Large intestine (tissue), 3 donors: ENCODE data around the gene AMBRA1. TPM values are rescaled to one million over a fixed set of nuclear protein-coding genes. Genes with fewer than 3 reads are reported as not detected.

Source experiments
- DNase-seq, 2 donors: peaks; one replicate each; pipeline versions ENCODE4 v3.0.0 to v3.0.0-alpha.2; 2013
- H3K27ac ChIP-seq: one replicate; pipeline ENCODE4 v1.5.1; 2013; ENCODE audit warnings: low read length
- H3K27me3 ChIP-seq: 2 replicates; pipeline ENCODE4 v1.6.1; 2013; ENCODE audit warnings: low read length; ENCODE audit not compliant: control insufficient read depth, insufficient read depth
- H3K36me3 ChIP-seq: 2 replicates; pipeline ENCODE4 v1.6.1; 2013; ENCODE audit warnings: low read length; ENCODE audit not compliant: control insufficient read depth, insufficient read depth
- H3K4me1 ChIP-seq: one replicate; pipeline ENCODE4 v1.6.1; 2013; ENCODE audit warnings: low read length; ENCODE audit not compliant: control insufficient read depth, insufficient read depth
- H3K4me3 ChIP-seq: one replicate; pipeline ENCODE4 v1.5.1; 2013; ENCODE audit warnings: low read length
- H3K9me3 ChIP-seq: one replicate; pipeline ENCODE4 v1.6.1; 2013; ENCODE audit warnings: mild to moderate bottlenecking, low read depth, low read length, moderate library complexity; ENCODE audit not compliant: control insufficient read depth
- WGBS: methylation state at CpG from one replicate; pipeline ENCODE4 v1.1.5; 2013; ENCODE audit warnings: low lambda C conversion rate; ENCODE audit not compliant: insufficient coverage; 5-methylcytosine and 5-hydroxymethylcytosine counted together
- polyA plus RNA-seq: library from polyadenylated mRNA; unstranded; fragments of 120-200 nt; gene quantifications from one replicate; pipeline ENCODE4 v1.2.1, GENCODE V29; 2013

Gene AMBRA1
- polyA plus RNA-seq, 1 donor, result 20.2 TPM

DNA sequence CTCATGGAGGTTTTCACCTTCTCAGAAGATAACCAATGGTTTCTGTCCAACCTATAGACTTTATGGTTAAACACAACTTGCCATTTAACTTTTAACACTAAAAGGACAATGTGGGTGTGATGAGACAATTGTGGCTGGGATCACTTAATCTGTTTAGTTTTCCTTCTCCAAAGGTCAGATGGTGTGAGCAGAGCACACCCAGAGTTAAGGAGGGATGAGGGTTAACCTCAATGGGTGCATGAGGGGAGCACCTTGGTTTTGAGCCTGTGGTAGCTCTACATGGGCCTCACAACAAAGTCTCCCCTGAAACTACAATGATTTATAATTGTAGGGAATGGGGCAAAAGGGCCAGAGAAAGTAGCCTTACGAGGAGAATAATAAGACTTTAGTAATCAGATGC lies 173.3 kb downstream of the AMBRA1 start:
- no peaks in the 10 kb centered on the region for H3K27me3 ChIP-seq

DNA sequence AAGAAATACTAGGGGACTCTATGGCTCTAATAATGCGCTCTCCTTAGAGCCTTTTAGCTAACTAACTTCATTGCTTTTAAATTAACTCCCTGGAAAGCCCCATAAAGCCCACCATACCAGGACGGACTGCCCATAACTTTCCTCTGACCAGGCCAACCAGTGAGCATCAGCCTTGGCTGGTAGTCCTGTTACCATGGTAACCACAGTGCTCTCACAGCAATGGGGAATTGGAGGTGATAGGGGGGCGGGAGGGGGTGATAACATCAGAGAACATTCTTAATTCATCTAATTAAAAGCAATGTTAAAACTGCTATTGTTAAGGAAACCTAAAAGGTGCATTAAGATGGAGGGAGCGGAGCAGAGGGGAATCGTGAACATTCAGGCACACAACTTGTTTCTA lies 175.1 kb downstream of the AMBRA1 start:
- no peak for DNase-seq
- H3K4me1 ChIP-seq, result peaks cover 9% of the 10 kb centered on the region
- H3K27ac ChIP-seq, result no peak overlapping the region
- H3K4me3 ChIP-seq, result no peak overlapping the region
- no peaks in the 10 kb centered on the region for H3K27me3 ChIP-seq
- peaks cover 65% of the 10 kb centered on the region for H3K36me3 ChIP-seq
- H3K9me3 ChIP-seq, result no peaks in the 10 kb centered on the region
- WGBS, result 90% methylated on average over 2 of the region's 5 CpGs

More for the DNA sequence above, 173.3 kb downstream of the AMBRA1 start:
- H3K9me3 ChIP-seq, result no peaks in the 10 kb centered on the region
- H3K36me3 ChIP-seq, result peaks cover 52% of the 10 kb centered on the region
- DNase-seq, result no peak
- no peak overlapping the region for H3K27ac ChIP-seq
- H3K4me1 ChIP-seq, result peaks cover 9% of the 10 kb centered on the region
- no peak overlapping the region for H3K4me3 ChIP-seq
- WGBS, result 100% methylated on average over 1 of the region's 1 CpG

DNA sequence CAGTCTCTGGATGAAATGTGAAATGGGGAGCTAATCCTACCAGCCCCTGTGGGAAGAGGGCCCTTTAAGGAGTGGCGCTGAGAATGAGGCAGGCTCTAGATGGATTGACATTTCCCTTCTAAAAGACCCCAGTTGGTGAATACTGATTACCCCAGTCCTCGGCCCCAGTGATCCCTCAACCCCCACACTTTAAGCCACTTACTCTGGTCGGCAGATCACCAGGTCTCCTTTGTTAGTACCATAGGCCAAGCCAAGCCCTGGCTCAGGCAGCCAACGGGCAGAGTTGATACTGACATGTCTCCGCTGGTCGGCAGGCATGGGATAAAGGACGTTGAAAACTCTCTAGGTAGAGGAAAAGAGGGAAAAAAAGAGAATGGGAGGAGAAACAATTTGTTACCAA lies 176.1 kb downstream of the AMBRA1 start:
- WGBS, result 65% methylated on average over 2 of the region's 7 CpGs
- DNase-seq, result no peak
- Histone ChIP-seq H3K27me3 (no peaks in the 10 kb centered on the region), H3K27ac (no peak overlapping the region), H3K4me3 (no peak overlapping the region), H3K36me3 (peaks cover 70% of the 10 kb centered on the region), H3K4me1 (peaks cover 6% of the 10 kb centered on the region), H3K9me3 (no peaks in the 10 kb centered on the region)

DNA sequence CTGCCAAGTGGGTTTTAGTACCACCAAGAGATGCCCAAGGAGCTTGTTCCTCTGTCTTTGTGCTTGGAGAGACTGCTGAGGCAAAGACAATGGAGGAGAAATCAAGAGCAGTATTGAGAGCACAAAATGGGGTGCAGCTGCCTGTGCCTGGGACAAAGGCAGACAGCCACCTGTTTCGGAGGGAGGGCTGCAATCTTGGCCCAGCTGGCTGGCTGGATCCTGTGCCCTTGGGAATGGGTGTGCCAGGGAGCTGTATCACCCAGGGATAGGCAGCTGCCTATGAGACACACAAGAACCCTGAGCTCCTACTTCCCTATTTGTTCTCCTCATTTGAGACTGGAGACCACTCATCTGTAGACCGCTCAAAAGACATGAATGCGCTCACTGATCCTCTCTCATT lies 178.9 kb downstream of the AMBRA1 start:
- Histone ChIP-seq H3K27me3 (no peaks in the 10 kb centered on the region), H3K9me3 (no peaks in the 10 kb centered on the region), H3K4me3 (no peak overlapping the region), H3K4me1 (no peaks in the 10 kb centered on the region), H3K27ac (no peak overlapping the region), H3K36me3 (peaks cover 68% of the 10 kb centered on the region)
- 0% methylated on average over 1 of the region's 3 CpGs for WGBS
- peak in 1 of 2 donors; percentile 26 for DNase-seq

DNA sequence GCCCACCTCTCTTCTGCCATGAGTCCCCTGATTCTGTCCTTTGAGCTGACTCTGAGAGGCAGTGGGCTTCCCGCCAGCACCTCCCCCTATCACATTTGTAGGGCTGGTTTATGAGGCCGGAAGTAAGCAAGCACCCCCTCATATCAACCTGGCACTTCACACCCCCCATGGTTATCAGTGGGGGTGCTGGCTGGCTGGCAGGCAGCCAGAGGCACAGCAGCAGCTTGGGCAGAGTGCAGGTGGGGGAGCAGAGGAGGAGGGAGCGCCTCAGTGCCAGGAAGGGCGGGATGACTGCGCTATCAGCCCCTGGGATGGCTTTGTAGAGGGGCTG lies 179.4 kb downstream of the AMBRA1 start:
- no peaks in the 10 kb centered on the region for H3K4me1 ChIP-seq
- no peaks in the 10 kb centered on the region for H3K9me3 ChIP-seq
- DNase-seq, result peak in 1 of 2 donors; percentile 75
- H3K27ac ChIP-seq, result no peak overlapping the region
- H3K4me3 ChIP-seq, result no peak overlapping the region
- WGBS, result no CpG with 5 or more reads among the region's 5 CpGs
- no peaks in the 10 kb centered on the region for H3K27me3 ChIP-seq
- H3K36me3 ChIP-seq, result peaks cover 69% of the 10 kb centered on the region

DNA sequence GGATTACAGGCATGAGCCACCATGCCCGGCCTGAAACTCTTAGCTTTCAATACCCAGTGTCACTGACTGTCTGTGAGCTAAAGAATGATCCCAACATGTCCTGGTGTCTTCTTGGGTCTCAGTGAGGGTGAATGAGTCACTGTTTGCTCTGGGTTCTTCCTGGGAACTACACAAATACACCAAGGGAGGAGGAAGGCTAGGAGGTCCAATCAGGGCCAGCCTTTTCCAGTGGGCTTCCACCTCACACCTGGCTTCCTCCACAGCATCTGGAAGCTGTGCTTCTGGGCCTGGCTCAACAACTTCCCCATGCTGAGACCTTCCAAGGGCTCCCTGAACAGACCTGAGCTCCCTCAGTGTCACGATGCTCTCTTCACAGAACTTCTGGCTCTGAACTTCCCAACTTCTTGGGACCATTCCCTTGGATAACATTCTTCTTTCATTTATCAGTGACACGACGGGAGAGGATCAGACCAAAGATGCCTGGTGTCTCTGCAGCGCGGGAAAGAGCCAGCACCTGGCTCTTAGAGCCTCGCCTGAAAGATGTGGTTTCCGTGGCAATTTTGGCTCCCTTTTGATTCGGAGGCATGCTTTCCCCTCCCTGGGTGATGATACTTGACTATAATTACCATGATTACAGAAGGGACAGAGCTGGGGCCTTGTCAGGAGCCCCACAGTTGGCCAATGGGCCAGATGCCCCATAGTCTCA lies 179.9 kb downstream of the AMBRA1 start:
- Histone ChIP-seq H3K9me3 (no peaks in the 10 kb centered on the region), H3K36me3 (peaks cover 68% of the 10 kb centered on the region), H3K4me3 (no peak overlapping the region), H3K4me1 (no peaks in the 10 kb centered on the region), H3K27ac (no peak overlapping the region), H3K27me3 (no peaks in the 10 kb centered on the region)
- WGBS, result no CpG with 5 or more reads among the region's 9 CpGs
- DNase-seq, result peak in 1 of 2 donors; percentile 53

DNA sequence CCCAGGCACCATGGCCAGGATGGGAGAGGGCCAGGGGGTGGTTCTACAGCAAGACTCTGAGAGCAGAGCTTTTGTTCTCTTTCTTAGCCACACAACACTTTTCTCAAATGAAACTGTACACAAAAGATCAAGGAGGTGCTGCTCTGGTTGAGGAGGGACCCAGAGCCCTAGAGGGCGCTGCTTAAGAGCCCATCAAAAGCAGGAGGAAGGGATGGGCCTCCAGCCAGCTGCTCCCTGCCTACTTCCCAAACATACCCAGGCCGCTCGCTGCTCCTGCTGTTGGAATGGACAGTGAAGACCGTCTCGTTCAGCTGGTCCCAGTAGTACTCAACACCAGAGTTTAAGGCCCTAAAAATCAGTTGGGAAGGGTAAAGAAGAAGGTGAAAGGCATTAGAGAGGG lies 183.8 kb downstream of the AMBRA1 start:
- DNase-seq, result no peak
- no CpG with 5 or more reads among the region's 5 CpGs for WGBS
- no peaks in the 10 kb centered on the region for H3K27me3 ChIP-seq
- no peak overlapping the region for H3K27ac ChIP-seq
- H3K36me3 ChIP-seq, result peaks cover 72% of the 10 kb centered on the region
- H3K4me1 ChIP-seq, result no peaks in the 10 kb centered on the region
- H3K9me3 ChIP-seq, result no peaks in the 10 kb centered on the region
- H3K4me3 ChIP-seq, result no peak overlapping the region

DNA sequence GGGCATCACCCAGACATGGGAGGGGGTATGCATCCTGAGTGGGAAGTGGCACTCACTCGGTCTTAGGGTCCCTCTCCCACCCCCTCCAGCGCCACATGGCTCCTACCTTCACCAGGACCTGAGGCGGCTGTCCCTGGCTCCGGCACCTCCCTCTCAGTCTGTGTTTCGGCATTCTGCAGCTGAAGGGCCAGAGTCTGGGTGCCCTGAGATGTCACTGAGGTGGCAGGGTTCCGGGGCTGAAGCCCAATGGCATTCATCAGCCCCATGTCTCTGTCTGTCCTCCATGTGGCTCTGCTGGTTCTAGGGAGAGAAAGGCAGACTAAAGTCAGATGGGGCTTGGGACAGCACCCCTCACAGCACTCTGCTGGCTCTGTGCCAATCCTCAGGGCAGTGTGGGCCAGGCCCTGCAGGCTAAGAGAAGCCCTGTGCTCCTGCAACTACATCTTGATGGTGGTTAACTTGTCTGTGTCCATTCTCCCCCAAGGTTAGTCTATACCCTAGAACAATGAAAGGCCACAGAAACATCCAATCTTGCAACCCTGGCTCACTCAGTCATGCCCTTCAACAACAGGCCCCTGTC lies 185.3 kb downstream of the AMBRA1 start:
- no peak overlapping the region for H3K27ac ChIP-seq
- no peak for DNase-seq
- H3K4me3 ChIP-seq, result no peak overlapping the region
- no peaks in the 10 kb centered on the region for H3K27me3 ChIP-seq
- H3K9me3 ChIP-seq, result no peaks in the 10 kb centered on the region
- no peaks in the 10 kb centered on the region for H3K4me1 ChIP-seq
- peaks cover 72% of the 10 kb centered on the region for H3K36me3 ChIP-seq
- whole genome bisulfite sequencing, result no CpG with 5 or more reads among the region's 6 CpGs

DNA sequence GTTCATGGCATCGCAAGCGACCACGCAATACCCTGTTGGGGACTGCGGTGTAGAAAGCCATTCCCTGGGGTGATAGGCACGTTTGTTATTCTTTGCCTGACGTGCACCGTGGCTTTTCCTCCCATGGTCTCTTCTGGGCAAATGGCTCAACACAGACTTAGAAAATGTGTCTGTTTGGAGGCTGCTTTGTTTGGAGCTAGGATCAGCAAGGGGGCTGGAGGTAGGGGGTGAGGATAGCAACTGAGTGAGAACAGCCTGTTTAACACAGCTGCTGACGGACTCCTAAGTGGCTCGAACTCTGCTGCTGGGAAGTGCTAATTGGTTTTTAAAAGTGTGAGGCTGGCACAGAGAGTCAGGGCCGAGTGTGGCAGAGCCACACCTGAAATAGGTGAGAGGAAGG lies 186.2 kb downstream of the AMBRA1 start:
- WGBS, result no CpG with 5 or more reads among the region's 10 CpGs
- Histone ChIP-seq H3K9me3 (no peaks in the 10 kb centered on the region), H3K4me3 (no peak overlapping the region), H3K36me3 (peaks cover 76% of the 10 kb centered on the region), H3K27ac (no peak overlapping the region), H3K4me1 (no peaks in the 10 kb centered on the region), H3K27me3 (no peaks in the 10 kb centered on the region)
- DNase-seq, result no peak

DNA sequence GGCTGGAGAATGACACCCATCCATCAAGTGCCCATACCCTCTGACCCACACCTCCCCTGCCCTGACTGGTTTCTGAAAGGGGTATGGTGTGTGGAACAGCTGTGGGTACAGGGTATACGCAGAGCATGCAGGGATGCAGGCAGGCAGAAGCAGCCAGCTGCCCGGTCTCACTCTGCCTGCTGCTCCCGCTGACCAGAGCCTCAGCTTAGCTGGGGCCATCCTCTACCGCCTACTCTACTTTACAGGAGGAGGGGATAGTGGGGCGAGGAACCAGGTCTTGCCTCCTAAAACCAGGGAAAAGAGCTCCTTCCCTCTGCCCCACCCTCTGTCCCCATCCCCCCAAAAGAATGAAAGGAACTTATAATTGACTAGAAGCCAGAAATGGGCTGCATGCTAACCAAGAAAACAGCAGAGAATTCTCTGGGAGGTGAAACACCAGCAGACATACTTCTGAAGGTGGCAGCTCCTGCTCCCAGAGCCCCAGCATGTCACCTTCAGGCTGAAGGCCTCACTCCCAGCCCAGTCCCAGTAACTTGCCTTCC lies 189.3 kb downstream of the AMBRA1 start:
- Histone ChIP-seq H3K27me3 (no peaks in the 10 kb centered on the region), H3K4me1 (no peaks in the 10 kb centered on the region), H3K36me3 (peaks cover 68% of the 10 kb centered on the region), H3K9me3 (no peaks in the 10 kb centered on the region), H3K4me3 (no peak overlapping the region), H3K27ac (no peak overlapping the region)
- WGBS, result no CpG with 5 or more reads among the region's 5 CpGs
- DNase-seq, result no peak
